Camera-type eye (tissue), 1 donor: Measurements from ENCODE around the gene OR4M1. TPM values are rescaled to one million over a fixed set of nuclear protein-coding genes. Genes with fewer than 3 reads are reported as not detected.

Experiments
- total RNA-seq: library from RNA; depleted of rRNA; stranded (reverse); fragments of >200 nt; gene quantifications from one replicate; pipeline ENCODE4 v1.2.3, GENCODE V29; 2014

OR4M1 gene, protein sequence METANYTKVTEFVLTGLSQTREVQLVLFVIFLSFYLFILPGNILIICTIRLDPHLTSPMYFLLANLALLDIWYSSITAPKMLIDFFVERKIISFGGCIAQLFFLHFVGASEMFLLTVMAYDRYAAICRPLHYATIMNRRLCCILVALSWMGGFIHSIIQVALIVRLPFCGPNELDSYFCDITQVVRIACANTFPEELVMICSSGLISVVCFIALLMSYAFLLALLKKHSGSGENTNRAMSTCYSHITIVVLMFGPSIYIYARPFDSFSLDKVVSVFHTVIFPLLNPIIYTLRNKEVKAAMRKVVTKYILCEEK
- not detected for total RNA-seq

GRCh38 chr14:19773204-19773603 lies at the start of gene OR4M1:
Gene OR4M1 (plus strand): TSS chr14:19773504. CDS start chr14:19780323, 6,819 bp downstream.

DNA sequence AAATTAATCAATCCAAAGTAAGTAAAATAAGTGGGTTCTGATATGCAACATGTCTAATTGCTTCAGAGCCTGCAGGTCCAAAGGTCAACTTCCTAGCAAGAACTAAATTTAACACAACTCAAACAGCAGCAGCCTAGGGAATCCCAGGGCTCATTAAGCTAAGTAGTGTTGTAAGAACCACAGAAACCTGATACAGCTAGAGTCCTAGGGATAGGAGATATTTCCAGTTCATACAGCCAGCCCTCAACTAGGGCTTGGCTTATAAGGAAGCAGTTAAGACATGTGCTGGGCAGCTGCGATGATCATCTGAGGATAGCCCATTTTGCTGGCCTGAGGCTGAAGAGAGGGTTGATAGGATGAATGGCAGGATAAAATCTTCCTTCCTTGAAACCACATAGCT lies 30.0 kb upstream of the OR4M1 start, which contains the start of gene OR4Q3:
TSS of gene OR4Q3 (plus strand) at position 316 of the 400 bp plus-strand sequence.

GRCh38 chr14:19803470-19803869 lies 30.2 kb downstream of the OR4M1 start, which contains the start of gene OR4N2:
Gene OR4N2 (plus strand): TSS chr14:19803770. CDS start chr14:19827449, 23,679 bp downstream.

Other genes with a start within 250 kb of the OR4M1 start
- gene OR11H2, start 59.6 kb upstream of the OR4M1 start, total RNA-seq = not detected
- gene OR4Q3, start 29.9 kb upstream of the OR4M1 start, total RNA-seq = not detected
- gene OR4N2, start 30.3 kb downstream of the OR4M1 start, total RNA-seq = not detected
- gene OR4K2, start 101.6 kb downstream of the OR4M1 start, total RNA-seq = not detected
- not detected for gene OR4K5, start 147.1 kb downstream of the OR4M1 start, total RNA-seq
- gene OR4K1, start 157.4 kb downstream of the OR4M1 start, total RNA-seq = not detected
- not detected for gene OR4K15, start 202.1 kb downstream of the OR4M1 start, total RNA-seq
- not detected for gene OR4Q2, start 228.7 kb downstream of the OR4M1 start, total RNA-seq
- not detected for gene OR4K14, start 245.8 kb downstream of the OR4M1 start, total RNA-seq